ENCODE data around the gene FAM107A.

Gene FAM107A

GRCh38 chr3:58566398-58567250 is 10.6 kb downstream of the FAM107A start:
- CTCF ChIA-PET, result interaction anchor here (0.8 to 25.5 kb wide), 6 partner anchors 8 to 68 kb away, joined by 3 to 384 read pairs (median 13); partner anchors contain the start of gene FAM107A
- TF ChIP-seq CTCF (IDR thresholded peaks at IDR 0.05; ENCODE audit: control extremely low read depth, extremely low read depth, low read depth, missing control alignments), result no peak
- POLR2A ChIA-PET, result no interaction called here
- no peak for DNase-seq (ENCODE audit: extremely low spot score)

- CTCF ChIA-PET, result interaction anchor here (0.8 to 25.5 kb wide), 3 partner anchors 9 to 69 kb away, joined by 3 to 384 read pairs (median 11); no protein-coding TSS in a partner anchor
- POLR2A ChIA-PET, result no interaction called here
- DNase-seq (ENCODE audit: extremely low spot score), result no peak
- no peak for TF ChIP-seq CTCF (IDR thresholded peaks at IDR 0.05; ENCODE audit: control extremely low read depth, extremely low read depth, low read depth, missing control alignments)
Measured at GRCh38 chr3:58565621-58566397, 11.4 kb downstream of the FAM107A start.

GRCh38 chr3:58564456-58565160 is 12.6 kb downstream of the FAM107A start:
- no peak for TF ChIP-seq CTCF (IDR thresholded peaks at IDR 0.05; ENCODE audit: control extremely low read depth, extremely low read depth, low read depth, missing control alignments)
- DNase-seq (ENCODE audit: extremely low spot score), result no peak
- ChIA-PET POLR2A (no interaction called here), CTCF (interaction anchor here (25.5 kb wide), 1 partner anchor 70 kb away, joined by 384 read pairs; no protein-coding TSS in a partner anchor)

GRCh38 chr3:58564054-58564453 is 13.1 kb downstream of the FAM107A start:
- POLR2A ChIA-PET, result no interaction called here
- no peak for DNase-seq (ENCODE audit: extremely low spot score)
- no peak for TF ChIP-seq CTCF (IDR thresholded peaks at IDR 0.05; ENCODE audit: control extremely low read depth, extremely low read depth, low read depth, missing control alignments)
- CTCF ChIA-PET, result interaction anchor here (25.5 kb wide), 1 partner anchor 71 kb away, joined by 384 read pairs; no protein-coding TSS in a partner anchor

- TF ChIP-seq CTCF (IDR thresholded peaks at IDR 0.05; ENCODE audit: control extremely low read depth, extremely low read depth, low read depth, missing control alignments), result no peak
- ChIA-PET CTCF (interaction anchor here (25.5 kb wide), 1 partner anchor 71 kb away, joined by 384 read pairs; no protein-coding TSS in a partner anchor), POLR2A (no interaction called here)
- no peak for DNase-seq (ENCODE audit: extremely low spot score)
Measured at GRCh38 chr3:58563386-58564035, 13.7 kb downstream of the FAM107A start.
